Limb (tissue), 2 donors: ENCODE results near the gene TPRN.

Experiments
- DNase-seq, 2 donors: peaks; one replicate each; pipeline ENCODE4 v3.0.0-alpha.2; 2016; ENCODE audit errors: extremely low spot score in 2 of 2

Gene TPRN

GRCh38 chr9:137212520-137212919 is 12.0 kb upstream of the TPRN start:
- no peak for DNase-seq

DNA sequence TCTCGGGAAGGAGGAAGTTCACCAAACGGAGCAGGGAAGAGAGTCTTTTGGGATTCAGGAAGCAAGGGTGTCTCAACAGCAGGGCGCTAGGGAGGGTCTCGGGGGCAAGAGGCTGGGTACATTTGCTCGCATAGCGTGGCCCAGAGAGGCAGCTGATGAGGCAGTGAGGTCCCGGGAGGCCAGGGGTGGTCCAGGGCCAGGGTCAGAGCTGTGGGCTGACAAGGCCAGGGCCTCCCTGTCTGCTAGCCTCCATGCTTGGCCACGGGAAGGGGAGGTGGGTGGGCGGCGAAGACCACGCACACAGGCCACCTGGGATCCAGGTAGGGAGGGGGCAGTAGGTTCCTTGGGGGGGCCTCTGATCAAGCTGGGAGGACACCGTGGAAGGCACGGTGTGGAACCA is 11.0 kb upstream of the TPRN start:
- DNase-seq, result no peak

DNA sequence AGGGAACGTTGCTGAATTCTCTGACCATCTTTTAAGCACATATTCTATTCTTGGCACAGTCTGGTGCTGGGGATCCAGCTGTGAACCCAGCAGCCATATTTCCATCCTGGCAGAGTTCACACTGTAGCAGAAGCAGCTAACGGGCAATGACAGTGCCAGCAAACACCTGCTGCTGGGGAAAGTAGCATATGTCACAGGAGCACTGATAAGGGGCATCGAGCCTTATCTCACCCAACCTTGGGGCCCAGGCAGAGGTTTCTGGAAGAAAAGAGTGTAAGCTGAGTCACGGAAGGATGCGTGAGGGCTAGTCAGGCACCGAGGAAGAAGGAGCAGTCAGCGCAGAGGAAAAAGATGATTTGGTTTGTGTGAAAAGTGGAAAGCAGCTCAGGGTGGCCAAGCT is 6.1 kb upstream of the TPRN start:
- DNase-seq, result no peak

DNA sequence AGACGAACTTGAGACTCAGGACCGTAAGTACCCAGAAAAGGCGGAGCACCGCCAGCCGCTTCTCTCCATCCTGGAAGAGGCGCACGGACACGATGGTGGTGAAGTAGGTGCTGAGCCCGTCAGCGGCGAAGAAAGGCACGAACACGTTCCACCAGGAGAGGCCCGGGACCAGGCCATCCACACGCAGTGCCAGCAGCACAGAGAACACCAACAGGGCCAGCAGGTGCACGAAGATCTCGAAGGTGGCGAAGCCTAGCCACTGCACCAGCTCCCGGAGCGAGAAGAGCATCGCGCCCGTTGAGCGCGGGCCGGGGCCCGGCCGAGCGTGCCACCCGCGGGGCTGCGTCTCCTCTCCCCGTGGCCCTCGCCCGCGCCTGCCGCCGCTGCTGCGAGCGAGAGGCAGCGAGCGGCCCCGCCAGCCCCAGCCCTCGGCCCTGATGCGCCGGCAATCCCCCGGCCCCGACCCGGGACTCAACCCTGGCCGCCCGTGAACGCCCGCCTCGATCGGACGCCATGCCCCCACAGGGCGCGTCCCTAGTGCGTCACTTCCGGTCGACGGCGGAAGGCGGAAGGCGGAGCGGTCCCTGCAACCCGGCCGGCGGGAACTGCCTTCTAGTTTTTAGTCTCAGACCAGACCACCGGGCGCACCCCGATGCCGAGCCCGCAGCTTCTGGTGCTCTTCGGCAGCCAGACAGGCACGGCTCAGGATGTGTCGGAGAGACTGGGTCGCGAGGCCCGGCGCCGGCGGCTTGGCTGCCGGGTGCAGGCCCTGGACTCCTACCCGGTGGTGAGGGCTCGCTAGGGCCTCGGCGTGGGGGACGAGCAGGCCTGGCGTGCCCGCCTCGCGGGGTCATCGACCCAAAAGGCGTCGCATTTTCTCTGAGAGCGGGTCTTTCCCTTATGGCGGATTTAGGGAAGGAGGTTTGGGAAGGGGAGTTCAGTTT is 4.9 kb upstream of the TPRN start, which contains the start of the genes NDOR1 and TMEM203:
NDOR1 (plus strand) TSS at position 575 of the 944 bp plus-strand sequence; CDS start at position 653, 78 bp downstream.
TMEM203 (minus strand) TSS at position 523 of the 944 bp plus-strand sequence; CDS start at position 289, 234 bp downstream.
- peak; percentile 84 to 96 for DNase-seq

GRCh38 chr9:137204731-137205125 is 4.2 kb upstream of the TPRN start:
- no peak for DNase-seq

GRCh38 chr9:137202966-137203365 is 2.4 kb upstream of the TPRN start:
- DNase-seq, result no peak

GRCh38 chr9:137201205-137201868 is 796 bp upstream of the TPRN start:
- no peak for DNase-seq

- no peak for DNase-seq
Observed at GRCh38 chr9:137199411-137200121, 975 bp downstream of the TPRN start.

- no peak for DNase-seq
Observed at GRCh38 chr9:137198902-137199283, 1.6 kb downstream of the TPRN start.

- DNase-seq, result no peak
Observed at GRCh38 chr9:137198051-137198901, 2.3 kb downstream of the TPRN start.

GRCh38 chr9:137195525-137196220 is 4.9 kb downstream of the TPRN start:
- DNase-seq, result no peak

DNA sequence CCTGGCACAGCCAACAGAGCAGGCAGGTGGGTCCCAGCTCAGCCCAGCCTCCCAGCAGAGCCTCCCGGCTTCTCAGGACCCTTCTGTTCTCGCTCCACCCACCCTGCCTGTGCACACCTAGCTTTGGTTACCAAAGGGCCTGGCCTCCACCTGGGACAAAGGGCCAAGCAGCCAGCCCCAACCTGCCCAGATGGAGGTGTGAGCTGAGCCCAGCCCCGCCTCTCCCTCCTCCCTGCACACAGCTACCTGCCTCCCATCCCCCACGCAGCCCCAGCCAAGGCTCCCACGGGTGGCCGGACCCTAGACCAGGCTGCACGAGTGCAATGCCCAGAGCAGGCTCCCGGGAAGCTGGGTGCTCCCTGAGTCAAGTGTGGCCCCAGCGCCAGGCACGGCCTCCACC is 5.6 kb downstream of the TPRN start:
- DNase-seq, result no peak

DNA sequence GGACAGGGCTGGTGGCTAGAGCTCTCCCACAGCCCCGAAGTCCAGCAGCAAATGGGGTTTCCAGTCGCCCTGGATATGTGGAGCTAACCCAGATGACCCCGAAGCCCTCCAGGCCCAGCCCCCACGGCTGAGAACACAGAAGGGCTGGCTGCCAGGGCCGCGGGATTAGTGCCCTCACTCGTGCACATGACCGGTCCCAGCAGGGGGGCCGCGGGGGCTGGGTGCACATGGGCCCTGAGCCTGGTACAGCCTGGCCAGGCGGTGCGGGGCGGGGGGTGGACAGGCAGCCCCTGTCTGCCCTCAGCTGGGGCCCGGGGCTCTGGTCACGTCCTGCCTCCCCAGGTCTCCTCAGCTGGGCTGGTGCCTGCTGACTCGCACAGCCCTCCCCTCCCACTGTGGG is 6.2 kb downstream of the TPRN start:
- DNase-seq, result no peak

GRCh38 chr9:137193771-137194170 is 6.8 kb downstream of the TPRN start:
- no peak for DNase-seq

DNA sequence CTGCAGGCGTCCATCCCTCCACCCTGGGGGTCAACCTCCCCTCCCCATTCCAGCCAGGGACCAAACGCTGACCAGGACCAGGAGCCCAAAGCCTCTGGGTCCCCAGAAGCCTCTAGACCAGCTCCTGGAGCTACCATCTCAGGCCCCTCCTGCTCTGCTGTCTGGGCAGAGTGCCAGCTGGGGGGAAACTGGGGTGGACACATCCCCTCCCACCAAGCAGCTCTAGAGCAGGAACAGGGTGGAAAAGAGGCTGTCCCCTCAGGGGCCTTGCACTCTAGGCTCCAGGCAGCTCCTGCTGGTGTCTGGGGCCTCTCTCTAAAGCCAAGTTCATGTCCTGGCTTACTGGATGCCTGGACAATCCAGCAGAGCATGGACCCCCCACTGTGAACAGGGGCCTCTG is 7.7 kb downstream of the TPRN start:
- DNase-seq, result no peak

GRCh38 chr9:137192448-137192780 is 8.1 kb downstream of the TPRN start:
- no peak for DNase-seq

GRCh38 chr9:137191691-137192447 is 8.7 kb downstream of the TPRN start:
- no peak for DNase-seq

DNA sequence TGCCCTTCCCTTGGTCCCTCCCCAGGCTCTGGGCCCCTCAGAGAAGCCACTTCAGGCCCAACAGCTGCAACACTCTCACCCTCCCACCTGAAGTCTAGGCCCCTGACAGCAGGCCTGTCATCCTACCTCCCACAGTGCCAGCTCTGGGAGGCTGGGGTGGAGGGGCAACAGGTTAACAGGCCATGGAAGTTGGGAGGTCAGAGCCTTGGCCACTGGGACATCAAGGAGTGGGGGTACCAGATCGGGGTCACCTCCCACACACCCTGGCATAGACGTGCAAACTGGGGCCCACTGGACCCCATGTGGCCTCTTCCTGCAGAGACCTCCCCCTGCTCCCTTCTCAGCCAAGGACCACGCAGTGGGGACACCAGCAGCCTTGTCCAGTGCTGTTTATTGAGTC is 9.3 kb downstream of the TPRN start:
- no peak for DNase-seq

- no peak for DNase-seq
Observed at GRCh38 chr9:137190315-137190856, 10.2 kb downstream of the TPRN start.
